Cardiac muscle cell (in vitro differentiated cells and primary cell): ENCODE results near the gene NFIA. TPM values are rescaled to one million over a fixed set of nuclear protein-coding genes. Genes with fewer than 3 reads are reported as not detected.

ENCODE experiments used
- DNase-seq, 2 donors: peaks; one replicate each; pipeline versions ENCODE4 v3.0.0 to v3.0.0-alpha.2; 2010 to 2017; ENCODE audit warnings: low read depth in 1 of 2, low spot score in 1 of 2
- H3K27ac ChIP-seq: fragments of 200-600 bp; sonication (generic); 2 replicates; pipeline ENCODE4 v1.5.1; 2016
- H3K27me3 ChIP-seq: fragments of 200-600 bp; sonication (generic); 2 replicates; pipeline ENCODE4 v1.6.0; 2016; ENCODE audit warnings: control low read depth
- H3K36me3 ChIP-seq: fragments of 200-600 bp; sonication (generic); 2 replicates; pipeline ENCODE4 v1.5.1; 2016; ENCODE audit warnings: control low read depth
- H3K4me1 ChIP-seq: fragments of 200-600 bp; sonication (generic); 2 replicates; pipeline ENCODE4 v1.8.1; 2017; ENCODE audit warnings: low read depth, mild to moderate bottlenecking, mixed run types
- H3K4me3 ChIP-seq: fragments of 200-600 bp; sonication (generic); 2 replicates; pipeline ENCODE4 v1.5.1; 2016; ENCODE audit warnings: mild to moderate bottlenecking
- H3K9me3 ChIP-seq: fragments of 200-600 bp; sonication (generic); 2 replicates; pipeline ENCODE4 v1.5.1; 2017; ENCODE audit warnings: low read depth, mild to moderate bottlenecking, control low read depth
- polyA plus RNA-seq: library from polyadenylated mRNA; unstranded; fragments of >200 nt; fragmentation: Nextera tagmentation; extraction: Ambion mirVana; gene quantifications from 2 replicates; pipeline ENCODE4 v1.2.1, GENCODE V29; 2016
- total RNA-seq: library from RNA; depleted of rRNA; stranded (reverse); fragments of >200 nt; gene quantifications from 2 replicates; pipeline ENCODE4 v1.2.3, GENCODE V29; 2016
- TF ChIP-seq, protein P1 (sequence below): IDR thresholded peaks from 2 replicates; pipeline ENCODE4 v1.5.1; 2012; ENCODE audit warnings: low read depth, mild to moderate bottlenecking, low read length

The NFIA gene
- total RNA-seq, result 12.0 and 14.9 TPM in 2 replicates
- polyA plus RNA-seq, result 10.1 and 18.3 TPM in 2 replicates

DNA sequence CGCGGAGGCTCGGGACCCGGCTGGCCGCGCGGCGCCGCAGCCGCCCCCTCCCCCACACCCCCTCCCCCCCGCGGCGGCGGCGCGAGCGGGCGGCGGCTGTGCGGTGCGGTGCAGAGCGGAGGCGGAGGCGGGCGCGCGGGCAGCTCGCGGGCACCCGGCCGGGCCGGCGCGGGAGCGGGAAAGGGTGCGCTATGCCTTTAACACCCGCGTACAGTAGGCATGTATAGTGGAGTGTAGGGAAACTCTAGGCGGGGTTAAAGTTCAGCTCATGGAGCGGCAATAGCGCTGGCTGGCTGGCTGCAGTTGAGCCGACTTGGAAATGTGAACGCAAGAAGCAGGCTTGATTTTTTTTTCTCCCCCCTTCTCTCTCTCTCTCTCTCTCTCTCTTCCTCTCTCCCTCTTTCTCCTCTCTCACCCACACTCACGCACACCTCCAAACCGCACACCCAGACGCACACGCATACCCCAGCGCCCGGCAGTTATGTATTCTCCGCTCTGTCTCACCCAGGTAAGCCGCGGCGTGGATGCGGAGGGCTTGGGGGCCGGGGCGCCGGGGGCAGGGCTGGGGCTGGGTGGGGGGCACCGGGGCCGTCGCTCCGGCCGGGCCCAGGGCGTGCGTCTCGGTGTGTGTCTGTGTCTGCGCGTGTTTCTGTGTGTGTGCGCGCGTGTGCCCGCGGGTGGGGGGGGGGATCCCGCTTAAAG, at the start of gene NFIA:
TSS of gene NFIA (plus strand) at position 251 of the 702 bp plus-strand sequence.
- H3K9me3 ChIP-seq, result no peaks in the 10 kb centered on the region
- TF ChIP-seq, protein P1, sequence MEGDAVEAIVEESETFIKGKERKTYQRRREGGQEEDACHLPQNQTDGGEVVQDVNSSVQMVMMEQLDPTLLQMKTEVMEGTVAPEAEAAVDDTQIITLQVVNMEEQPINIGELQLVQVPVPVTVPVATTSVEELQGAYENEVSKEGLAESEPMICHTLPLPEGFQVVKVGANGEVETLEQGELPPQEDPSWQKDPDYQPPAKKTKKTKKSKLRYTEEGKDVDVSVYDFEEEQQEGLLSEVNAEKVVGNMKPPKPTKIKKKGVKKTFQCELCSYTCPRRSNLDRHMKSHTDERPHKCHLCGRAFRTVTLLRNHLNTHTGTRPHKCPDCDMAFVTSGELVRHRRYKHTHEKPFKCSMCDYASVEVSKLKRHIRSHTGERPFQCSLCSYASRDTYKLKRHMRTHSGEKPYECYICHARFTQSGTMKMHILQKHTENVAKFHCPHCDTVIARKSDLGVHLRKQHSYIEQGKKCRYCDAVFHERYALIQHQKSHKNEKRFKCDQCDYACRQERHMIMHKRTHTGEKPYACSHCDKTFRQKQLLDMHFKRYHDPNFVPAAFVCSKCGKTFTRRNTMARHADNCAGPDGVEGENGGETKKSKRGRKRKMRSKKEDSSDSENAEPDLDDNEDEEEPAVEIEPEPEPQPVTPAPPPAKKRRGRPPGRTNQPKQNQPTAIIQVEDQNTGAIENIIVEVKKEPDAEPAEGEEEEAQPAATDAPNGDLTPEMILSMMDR, result no peak
- H3K27ac ChIP-seq, result peak within 1 kb of the TSS; percentile 29
- peaks cover 46% of the 10 kb centered on the region for H3K4me1 ChIP-seq
- no peaks in the 10 kb centered on the region for H3K36me3 ChIP-seq
- peak; percentile 78 to 87 for DNase-seq
- H3K27me3 ChIP-seq, result peaks cover 31% of the 10 kb centered on the region
- H3K4me3 ChIP-seq, result peak within 1 kb of the TSS; percentile 95

DNA sequence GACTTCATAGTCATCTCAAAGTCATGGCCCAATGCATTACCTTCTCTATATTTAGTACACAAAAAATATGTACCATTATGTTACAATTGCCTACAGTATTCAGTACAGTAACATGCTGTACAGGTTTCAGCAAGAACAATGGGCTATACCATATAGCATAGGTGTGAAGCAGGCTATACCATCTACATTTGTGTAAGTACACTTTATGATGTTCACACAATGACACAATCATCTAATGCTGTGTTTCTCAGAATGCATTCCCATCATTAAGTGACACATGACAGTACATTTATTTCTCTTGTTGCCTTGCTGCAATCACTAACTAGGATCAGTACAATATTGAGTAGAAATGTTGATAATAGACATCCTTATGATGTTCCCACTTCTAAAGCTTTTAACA, 46.5 kb upstream of the NFIA start:
- Histone ChIP-seq H3K27me3 (no peaks in the 10 kb centered on the region), H3K36me3 (no peaks in the 10 kb centered on the region), H3K9me3 (no peaks in the 10 kb centered on the region), H3K4me1 (no peaks in the 10 kb centered on the region), H3K4me3 (no peak overlapping the region), H3K27ac (no peak overlapping the region)
- TF ChIP-seq, protein P1, result no peak
- no peak for DNase-seq

DNA sequence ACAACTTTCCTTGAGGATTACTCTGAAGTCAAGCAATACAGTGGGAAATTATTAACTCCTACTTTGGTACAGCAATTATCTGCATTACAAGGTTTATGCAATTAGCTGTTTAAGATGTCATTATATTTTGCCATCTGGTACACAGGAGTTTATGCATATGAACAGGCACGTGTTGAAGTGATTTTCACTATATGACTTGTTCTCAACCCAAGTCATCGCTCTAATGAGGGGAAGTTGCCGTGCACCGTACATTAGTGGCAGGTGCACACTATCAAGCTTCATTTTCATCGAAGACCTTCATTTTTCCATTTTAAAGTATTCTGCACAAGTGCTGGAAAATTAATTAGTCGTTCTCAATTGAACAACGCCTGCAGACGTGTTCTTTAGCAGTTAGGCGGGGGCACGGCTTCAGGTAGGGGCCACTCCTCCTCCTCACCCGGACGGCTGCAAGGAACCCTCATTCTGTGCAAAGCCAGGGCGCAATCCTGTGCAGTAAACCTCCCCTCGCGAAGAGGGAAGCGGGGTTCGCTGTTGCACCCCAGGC, 39.8 kb upstream of the NFIA start:
- DNase-seq, result no peak
- Histone ChIP-seq H3K4me1 (no peaks in the 10 kb centered on the region), H3K27me3 (peaks cover 47% of the 10 kb centered on the region), H3K27ac (no peak overlapping the region), H3K36me3 (no peaks in the 10 kb centered on the region), H3K4me3 (peak overlapping the region; percentile 4), H3K9me3 (no peaks in the 10 kb centered on the region)
- TF ChIP-seq, protein P1, result no peak

DNA sequence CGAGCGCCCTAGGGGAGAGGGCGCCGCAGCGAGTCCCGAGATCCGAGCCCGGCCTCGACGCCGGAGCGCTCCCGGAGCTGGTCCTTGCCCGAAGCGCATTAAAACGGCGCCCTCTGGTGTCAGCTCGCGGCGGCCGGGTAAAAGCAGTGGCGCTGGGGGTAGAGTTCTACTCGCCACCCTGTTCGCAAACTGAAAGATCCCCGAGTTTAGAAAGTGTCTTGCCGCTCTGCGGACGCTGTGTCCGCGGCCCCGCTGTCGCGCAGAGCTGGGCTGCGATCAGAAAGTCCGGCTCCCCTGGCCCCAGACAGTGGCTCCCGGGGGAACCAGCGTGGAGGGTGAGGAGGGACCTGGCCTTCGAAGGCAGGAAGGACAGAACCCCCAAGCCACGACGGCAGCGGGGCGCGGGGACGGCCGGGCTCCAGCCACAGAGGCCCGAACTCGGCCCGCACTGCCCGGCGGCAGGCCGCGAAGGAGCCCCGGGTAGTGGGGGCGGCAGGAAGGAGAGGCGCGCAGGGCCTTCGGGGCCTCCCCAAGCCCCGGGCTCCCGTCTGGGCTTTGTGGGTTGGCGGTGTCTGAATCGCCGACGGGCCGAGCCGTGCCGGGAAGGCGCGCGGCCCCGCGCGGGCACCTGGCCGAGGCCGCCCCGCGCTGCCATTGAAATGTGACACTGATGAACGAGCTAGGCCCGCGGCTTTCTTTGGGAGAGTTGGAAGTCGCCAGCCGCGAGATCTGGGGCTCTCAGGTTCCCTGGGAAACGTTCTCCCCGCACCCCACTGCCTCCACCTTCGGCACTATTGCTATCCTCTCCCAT, 39.1 kb upstream of the NFIA start:
- no peaks in the 10 kb centered on the region for H3K36me3 ChIP-seq
- H3K27me3 ChIP-seq, result peaks cover 47% of the 10 kb centered on the region
- TF ChIP-seq, protein P1, result peak; percentile 87
- H3K27ac ChIP-seq, result no peak overlapping the region
- H3K9me3 ChIP-seq, result no peaks in the 10 kb centered on the region
- H3K4me3 ChIP-seq, result peak overlapping the region; percentile 4
- no peaks in the 10 kb centered on the region for H3K4me1 ChIP-seq
- peak; percentile 80 to 87 for DNase-seq

DNA sequence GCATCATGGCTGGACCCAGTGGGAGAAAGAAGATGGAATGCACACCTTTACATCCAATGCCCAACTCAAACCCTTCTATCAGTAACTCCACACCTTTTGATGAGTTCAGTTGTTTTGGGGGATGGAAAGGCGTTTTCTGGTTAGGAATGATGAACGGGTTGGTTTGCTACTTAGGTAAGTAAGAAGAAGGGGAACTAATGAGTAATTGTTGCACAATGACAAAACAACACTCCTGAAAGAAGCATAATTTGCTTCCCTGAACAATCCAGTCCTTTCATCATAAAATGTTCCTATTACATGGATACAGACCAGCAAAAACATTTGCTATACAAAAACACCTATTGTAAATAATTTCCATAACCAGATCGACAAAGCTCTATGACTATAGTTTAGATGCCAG, 35.9 kb upstream of the NFIA start:
- no peak for DNase-seq
- no peak overlapping the region for H3K27ac ChIP-seq
- no peaks in the 10 kb centered on the region for H3K36me3 ChIP-seq
- no peak overlapping the region for H3K4me3 ChIP-seq
- TF ChIP-seq, protein P1, result no peak
- H3K27me3 ChIP-seq, result peaks cover 49% of the 10 kb centered on the region
- H3K9me3 ChIP-seq, result no peaks in the 10 kb centered on the region
- peaks cover 3% of the 10 kb centered on the region for H3K4me1 ChIP-seq
